Fibroblast of lung (primary cell): ENCODE results near the gene GFOD2.

Experiments used
- CTCF ChIP-seq, 2 donors: IDR thresholded peaks in 1 of 2; conservative IDR thresholded peaks in 1 of 2; 1 replicate in 1 of 2; 2 replicates in 1 of 2; pipeline ENCODE4 v1.5.1; 2011 to 2012; ENCODE audit warnings: low read length in 2 of 2, control low read depth in 1 of 2, inconsistent platforms in 1 of 2, low read depth in 1 of 2, mild to moderate bottlenecking in 1 of 2
- EZH2 ChIP-seq: IDR thresholded peaks from 2 replicates; pipeline ENCODE4 v1.5.1; 2012; ENCODE audit warnings: low read length, control low read depth, mild to moderate bottlenecking; ENCODE audit errors: missing control alignments

- no peak for TF ChIP-seq CTCF (conservative IDR thresholded peaks at IDR 0.05 in 1 of 2, IDR thresholded peaks at IDR 0.05 in 1 of 2; ENCODE audit: low read depth in 1 of 2, low read length in 2 of 2)
- TF ChIP-seq EZH2, result no peak
These were observed 71.9 kb downstream of the GFOD2 start for GRCh38 chr16:67647111-67647651.
